ENCODE results near the gene NFU1. TPM values are rescaled to one million over a fixed set of nuclear protein-coding genes. Genes with fewer than 3 reads are reported as not detected.
A peak's percentile ranks its signal among the peaks of the same experiment; 100 is the strongest.

The NFU1 gene
- total and polyA plus RNA-seq, 5 donors from 2014 or later = 21.3 to 99.3 (median 77.5) TPM

- peak overlapping the region in 1 of 4 donors; percentile 51 for H3K4me3 Mint-ChIP-seq
- peaks cover 38 to 51% (median 44%) of the 10 kb centered on the region in 4 donors for H3K4me1 Mint-ChIP-seq
- Histone ChIP-seq H3K4me1 (ENCODE audit: control insufficient read depth, insufficient read depth, low read length, poor library complexity, severe bottlenecking) (peaks cover 8% of the 10 kb centered on the region), H3K27ac (ENCODE audit: insufficient read depth, low read length, poor library complexity, severe bottlenecking) (no peak overlapping the region), H3K27me3 (ENCODE audit: control insufficient read depth, insufficient read depth, low read length) (no peaks in the 10 kb centered on the region), H3K9me3 (ENCODE audit: control insufficient read depth in 2 of 2, low read length in 2 of 2) (no peaks in the 10 kb centered on the region), H3K4me3 (ENCODE audit: low read depth, low read length) (no peak overlapping the region), H3K36me3 (ENCODE audit: control insufficient read depth, insufficient read depth, low read length) (no peaks in the 10 kb centered on the region)
- H3K36me3 Mint-ChIP-seq = peaks cover 10% of the 10 kb centered on the region
- peak overlapping the region in 2 of 3 donors; percentile 2 to 4 for H3K27ac Mint-ChIP-seq
- ATAC-seq (ENCODE audit: low read depth in 2 of 2) (no peak), DNase-seq (no peak)
- H3K27me3 Mint-ChIP-seq = no peaks in the 10 kb centered on the region
- no peaks in the 10 kb centered on the region for H3K9me3 Mint-ChIP-seq
Measured at GRCh38 chr2:69380072-69380917, 56.9 kb downstream of the NFU1 start.

GRCh38 chr2:69376403-69376802 is 60.8 kb downstream of the NFU1 start:
- peaks cover 22 to 27% (median 23%) of the 10 kb centered on the region in 4 donors for H3K4me1 Mint-ChIP-seq
- Histone ChIP-seq H3K4me1 (ENCODE audit: control insufficient read depth, insufficient read depth, low read length, poor library complexity, severe bottlenecking) (no peaks in the 10 kb centered on the region), H3K9me3 (ENCODE audit: control insufficient read depth in 2 of 2, low read length in 2 of 2) (no peaks in the 10 kb centered on the region), H3K27ac (ENCODE audit: insufficient read depth, low read length, poor library complexity, severe bottlenecking) (no peak overlapping the region), H3K36me3 (ENCODE audit: control insufficient read depth, insufficient read depth, low read length) (peaks cover 14% of the 10 kb centered on the region), H3K27me3 (ENCODE audit: control insufficient read depth, insufficient read depth, low read length) (no peaks in the 10 kb centered on the region), H3K4me3 (ENCODE audit: low read depth, low read length) (no peak overlapping the region)
- peak overlapping the region in 1 of 3 donors; percentile 39 for H3K27ac Mint-ChIP-seq
- H3K9me3 Mint-ChIP-seq = no peaks in the 10 kb centered on the region
- no peak for ATAC-seq (ENCODE audit: low read depth in 2 of 2)
- no peak overlapping the region for H3K4me3 Mint-ChIP-seq
- DNase-seq = no peak
- no peaks in the 10 kb centered on the region for H3K27me3 Mint-ChIP-seq
- H3K36me3 Mint-ChIP-seq = peaks cover 4% of the 10 kb centered on the region

GRCh38 chr2:69375494-69376353 is 61.5 kb downstream of the NFU1 start:
- Mint-ChIP-seq H3K27me3 (no peaks in the 10 kb centered on the region), H3K36me3 (peaks cover 5% of the 10 kb centered on the region), H3K4me1 (peaks cover 19 to 24% (median 19%) of the 10 kb centered on the region in 4 donors), H3K4me3 (no peak overlapping the region), H3K9me3 (no peaks in the 10 kb centered on the region), H3K27ac (peak overlapping the region in 1 of 3 donors; percentile 39)
- Histone ChIP-seq H3K27ac (ENCODE audit: insufficient read depth, low read length, poor library complexity, severe bottlenecking) (no peak overlapping the region), H3K27me3 (ENCODE audit: control insufficient read depth, insufficient read depth, low read length) (no peaks in the 10 kb centered on the region), H3K9me3 (ENCODE audit: control insufficient read depth in 2 of 2, low read length in 2 of 2) (no peaks in the 10 kb centered on the region), H3K4me3 (ENCODE audit: low read depth, low read length) (no peak overlapping the region), H3K4me1 (ENCODE audit: control insufficient read depth, insufficient read depth, low read length, poor library complexity, severe bottlenecking) (no peaks in the 10 kb centered on the region), H3K36me3 (ENCODE audit: control insufficient read depth, insufficient read depth, low read length) (peaks cover 17% of the 10 kb centered on the region)
- peak in 2 of 3 donors; percentile 54 to 69 for DNase-seq
- ATAC-seq (ENCODE audit: low read depth in 2 of 2) = peak; percentile 37 to 53

GRCh38 chr2:69372767-69373166 is 64.5 kb downstream of the NFU1 start:
- DNase-seq = no peak
- H3K27ac ChIP-seq (ENCODE audit: insufficient read depth, low read length, poor library complexity, severe bottlenecking) = no peak overlapping the region
- Mint-ChIP-seq H3K27ac (peak overlapping the region in 2 of 3 donors; percentile 40 to 50), H3K27me3 (no peaks in the 10 kb centered on the region), H3K4me3 (no peak overlapping the region), H3K9me3 (peaks cover 0 to 2% (median 0%) of the 10 kb centered on the region in 7 donors), H3K36me3 (peaks cover 20% of the 10 kb centered on the region), H3K4me1 (peaks cover 10 to 19% (median 14%) of the 10 kb centered on the region in 4 donors)
- no peaks in the 10 kb centered on the region for H3K9me3 ChIP-seq (ENCODE audit: control insufficient read depth in 2 of 2, low read length in 2 of 2)
- no peak overlapping the region for H3K4me3 ChIP-seq (ENCODE audit: low read depth, low read length)
- no peaks in the 10 kb centered on the region for H3K4me1 ChIP-seq (ENCODE audit: control insufficient read depth, insufficient read depth, low read length, poor library complexity, severe bottlenecking)
- no peak for ATAC-seq (ENCODE audit: low read depth in 2 of 2)
- peaks cover 44% of the 10 kb centered on the region for H3K36me3 ChIP-seq (ENCODE audit: control insufficient read depth, insufficient read depth, low read length)
- no peaks in the 10 kb centered on the region for H3K27me3 ChIP-seq (ENCODE audit: control insufficient read depth, insufficient read depth, low read length)

DNA sequence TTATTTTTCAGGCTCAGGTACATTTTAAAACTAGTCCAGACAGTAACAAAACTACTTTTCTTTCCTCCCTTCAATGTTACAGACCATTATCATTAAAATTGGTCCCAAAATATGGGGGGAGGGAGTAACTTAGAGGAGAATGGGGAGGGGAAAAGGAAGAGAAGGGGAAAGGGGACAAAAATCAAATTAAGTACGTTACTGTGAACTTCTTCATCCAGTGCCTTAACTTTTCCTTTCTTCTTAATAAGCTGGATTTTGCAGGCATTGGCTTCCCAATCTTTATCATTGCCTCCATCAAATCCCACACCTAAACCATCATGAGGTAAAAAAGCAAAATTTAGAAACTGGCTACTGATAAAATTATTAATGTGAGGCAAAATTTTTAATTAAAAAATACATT is 67.4 kb downstream of the NFU1 start:
- Histone ChIP-seq H3K9me3 (ENCODE audit: control insufficient read depth in 2 of 2, low read length in 2 of 2) (no peaks in the 10 kb centered on the region), H3K4me1 (ENCODE audit: control insufficient read depth, insufficient read depth, low read length, poor library complexity, severe bottlenecking) (no peaks in the 10 kb centered on the region), H3K27ac (ENCODE audit: insufficient read depth, low read length, poor library complexity, severe bottlenecking) (no peak overlapping the region), H3K27me3 (ENCODE audit: control insufficient read depth, insufficient read depth, low read length) (no peaks in the 10 kb centered on the region), H3K36me3 (ENCODE audit: control insufficient read depth, insufficient read depth, low read length) (peaks cover 58% of the 10 kb centered on the region), H3K4me3 (ENCODE audit: low read depth, low read length) (no peak overlapping the region)
- Mint-ChIP-seq H3K36me3 (peaks cover 34% of the 10 kb centered on the region), H3K9me3 (peaks cover 0 to 2% (median 0%) of the 10 kb centered on the region in 7 donors), H3K27ac (no peak overlapping the region), H3K4me3 (no peak overlapping the region), H3K4me1 (peaks cover 2 to 17% (median 3%) of the 10 kb centered on the region in 4 donors), H3K27me3 (no peaks in the 10 kb centered on the region)
- no peak for ATAC-seq (ENCODE audit: low read depth in 2 of 2)
- DNase-seq = no peak

DNA sequence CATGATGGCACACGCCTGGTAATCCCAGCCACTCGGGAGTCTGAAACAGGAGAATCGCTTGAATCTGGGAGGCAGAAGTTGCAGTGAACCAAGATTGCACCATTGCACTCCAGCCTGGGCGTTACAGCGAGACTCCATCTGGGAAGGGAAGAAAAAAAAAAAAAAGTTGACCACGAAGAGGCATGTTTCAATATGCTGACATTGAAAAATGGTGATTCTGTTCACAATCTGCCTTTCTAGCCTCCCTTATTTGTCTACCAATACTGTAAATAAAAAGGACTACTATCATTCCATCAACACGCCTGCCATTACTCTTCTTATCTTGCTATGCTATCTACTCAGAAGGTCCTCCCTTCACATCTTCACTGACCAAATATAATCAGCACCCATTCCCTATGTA is 68.6 kb downstream of the NFU1 start:
- ATAC-seq (ENCODE audit: low read depth in 2 of 2) (no peak), DNase-seq (no peak)
- peaks cover 34% of the 10 kb centered on the region for H3K36me3 Mint-ChIP-seq
- no peak overlapping the region for H3K27ac ChIP-seq (ENCODE audit: insufficient read depth, low read length, poor library complexity, severe bottlenecking)
- no peaks in the 10 kb centered on the region for H3K9me3 ChIP-seq (ENCODE audit: control insufficient read depth in 2 of 2, low read length in 2 of 2)
- H3K27ac Mint-ChIP-seq = peak overlapping the region in 1 of 3 donors; percentile 57
- H3K27me3 Mint-ChIP-seq = no peaks in the 10 kb centered on the region
- peaks cover 0 to 2% (median 0%) of the 10 kb centered on the region in 7 donors for H3K9me3 Mint-ChIP-seq
- no peak overlapping the region for H3K4me3 ChIP-seq (ENCODE audit: low read depth, low read length)
- H3K4me1 Mint-ChIP-seq = peaks cover 2 to 17% (median 3%) of the 10 kb centered on the region in 4 donors
- H3K4me3 Mint-ChIP-seq = no peak overlapping the region
- peaks cover 67% of the 10 kb centered on the region for H3K36me3 ChIP-seq (ENCODE audit: control insufficient read depth, insufficient read depth, low read length)
- no peaks in the 10 kb centered on the region for H3K27me3 ChIP-seq (ENCODE audit: control insufficient read depth, insufficient read depth, low read length)
- no peaks in the 10 kb centered on the region for H3K4me1 ChIP-seq (ENCODE audit: control insufficient read depth, insufficient read depth, low read length, poor library complexity, severe bottlenecking)

DNA sequence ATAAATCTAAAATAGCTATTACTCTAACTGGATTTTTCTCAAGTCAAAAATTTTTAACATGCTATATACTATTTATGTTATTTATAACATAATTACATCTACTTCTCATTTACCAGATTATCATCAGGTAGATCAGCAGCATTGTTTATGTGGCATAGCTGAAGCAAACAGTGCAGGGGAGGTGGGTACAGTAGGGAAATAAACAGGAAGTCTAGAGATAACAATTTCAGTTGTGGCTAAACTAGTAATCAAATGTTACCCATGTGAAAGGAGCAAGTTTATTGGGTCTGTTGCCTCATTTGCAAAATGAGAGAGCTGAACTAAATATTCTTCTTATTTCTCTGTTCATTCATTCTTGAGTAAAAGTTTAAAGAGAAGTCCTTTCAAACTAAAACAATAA is 77.9 kb downstream of the NFU1 start:
- ATAC-seq (ENCODE audit: low read depth in 2 of 2) (no peak), DNase-seq (peak in 1 of 3 donors; percentile 2)
- H3K36me3 Mint-ChIP-seq = peaks cover 41% of the 10 kb centered on the region
- Histone ChIP-seq H3K9me3 (ENCODE audit: control insufficient read depth in 2 of 2, low read length in 2 of 2) (no peaks in the 10 kb centered on the region), H3K27me3 (ENCODE audit: control insufficient read depth, insufficient read depth, low read length) (no peaks in the 10 kb centered on the region), H3K4me3 (ENCODE audit: low read depth, low read length) (no peak overlapping the region), H3K36me3 (ENCODE audit: control insufficient read depth, insufficient read depth, low read length) (peaks cover 84% of the 10 kb centered on the region), H3K4me1 (ENCODE audit: control insufficient read depth, insufficient read depth, low read length, poor library complexity, severe bottlenecking) (no peaks in the 10 kb centered on the region), H3K27ac (ENCODE audit: insufficient read depth, low read length, poor library complexity, severe bottlenecking) (no peak overlapping the region)
- no peaks in the 10 kb centered on the region for H3K27me3 Mint-ChIP-seq
- peaks cover 0 to 11% (median 3%) of the 10 kb centered on the region in 4 donors for H3K4me1 Mint-ChIP-seq
- peak overlapping the region in 2 of 3 donors; percentile 20 to 56 for H3K27ac Mint-ChIP-seq
- no peaks in the 10 kb centered on the region for H3K9me3 Mint-ChIP-seq
- no peak overlapping the region for H3K4me3 Mint-ChIP-seq

Measured in CD4-positive, CD25-positive, alpha-beta regulatory T cell (primary cell).